ENCODE measurements around the gene ASL.
"Not testable (repeated sequence)": the region's sequence is repeated elsewhere in the genome, so short reads cannot be mapped to it uniquely, and the experiment has no call there.

GRCh38 chr7:66072208-66072607 is 3.4 kb upstream of the ASL start:
- TF ChIP-seq, protein P1, sequence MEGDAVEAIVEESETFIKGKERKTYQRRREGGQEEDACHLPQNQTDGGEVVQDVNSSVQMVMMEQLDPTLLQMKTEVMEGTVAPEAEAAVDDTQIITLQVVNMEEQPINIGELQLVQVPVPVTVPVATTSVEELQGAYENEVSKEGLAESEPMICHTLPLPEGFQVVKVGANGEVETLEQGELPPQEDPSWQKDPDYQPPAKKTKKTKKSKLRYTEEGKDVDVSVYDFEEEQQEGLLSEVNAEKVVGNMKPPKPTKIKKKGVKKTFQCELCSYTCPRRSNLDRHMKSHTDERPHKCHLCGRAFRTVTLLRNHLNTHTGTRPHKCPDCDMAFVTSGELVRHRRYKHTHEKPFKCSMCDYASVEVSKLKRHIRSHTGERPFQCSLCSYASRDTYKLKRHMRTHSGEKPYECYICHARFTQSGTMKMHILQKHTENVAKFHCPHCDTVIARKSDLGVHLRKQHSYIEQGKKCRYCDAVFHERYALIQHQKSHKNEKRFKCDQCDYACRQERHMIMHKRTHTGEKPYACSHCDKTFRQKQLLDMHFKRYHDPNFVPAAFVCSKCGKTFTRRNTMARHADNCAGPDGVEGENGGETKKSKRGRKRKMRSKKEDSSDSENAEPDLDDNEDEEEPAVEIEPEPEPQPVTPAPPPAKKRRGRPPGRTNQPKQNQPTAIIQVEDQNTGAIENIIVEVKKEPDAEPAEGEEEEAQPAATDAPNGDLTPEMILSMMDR (IDR thresholded peaks at IDR 0.05), result not testable (repeated sequence)
- TF ChIP-seq POLR2A (IDR thresholded peaks at IDR 0.05), result not testable (repeated sequence)
